ENCODE results near the gene ARPP21.
"Not testable (repeated sequence)": the region's sequence is repeated elsewhere in the genome, so short reads cannot be mapped to it uniquely, and the experiment has no call there.

Gene ARPP21

DNA sequence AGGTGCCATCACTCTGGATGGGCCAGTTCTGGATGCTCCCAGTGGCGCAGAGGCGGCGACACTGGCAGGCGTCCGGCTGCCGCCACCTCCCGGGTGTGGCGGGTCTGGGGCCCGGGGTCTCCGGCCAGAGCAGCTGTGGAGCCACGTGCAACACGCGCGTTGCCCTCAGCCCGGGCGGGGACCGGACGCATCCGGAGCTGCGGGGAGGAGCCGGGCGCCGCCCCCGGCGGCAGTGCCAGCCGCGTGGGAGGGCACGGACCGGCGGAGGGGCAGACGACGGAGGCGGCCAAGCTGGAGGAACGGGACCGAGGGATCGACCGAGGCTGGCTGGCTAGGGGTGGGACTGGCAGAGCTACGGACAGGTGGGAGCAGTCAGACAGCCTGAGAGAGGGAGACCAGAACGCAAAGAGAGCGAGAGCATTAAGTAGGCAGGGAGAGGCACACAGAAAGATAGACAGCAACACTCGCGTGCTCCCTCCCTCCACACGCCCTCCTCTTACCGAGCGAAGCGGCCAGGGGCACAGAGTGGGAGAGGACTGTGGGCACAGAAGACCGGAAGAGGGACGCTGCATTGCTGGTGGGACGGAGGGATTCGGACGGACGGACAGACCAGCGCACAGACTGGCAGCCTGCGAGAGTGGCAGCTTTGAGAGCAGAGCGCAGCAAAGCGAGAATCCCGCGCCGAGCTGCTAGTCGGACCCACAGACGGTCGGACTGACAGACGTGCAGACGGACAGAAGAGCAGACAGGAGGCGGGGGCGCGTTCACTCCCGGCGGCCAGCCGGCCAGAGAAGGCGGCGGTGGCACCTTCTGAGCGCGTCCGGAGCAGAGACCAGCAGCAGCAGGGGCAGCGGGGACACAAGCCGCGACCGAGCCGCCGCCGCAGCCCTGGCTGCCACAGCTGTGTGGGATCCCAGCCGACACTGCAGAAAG lies at the start of gene ARPP21:
ARPP21 (plus strand) TSS at position 272 of the 933 bp plus-strand sequence. CDS start 42,227 bp downstream, outside the sequence.
- no peak for DNase-seq

GRCh38 chr3:35592589-35593295 lies 46.6 kb upstream of the ARPP21 start:
- DNase-seq: no peak

GRCh38 chr3:35594739-35595138 lies 44.6 kb upstream of the ARPP21 start:
- no peak for DNase-seq

- DNase-seq: no peak
Measured at GRCh38 chr3:35596335-35596995, 42.9 kb upstream of the ARPP21 start.

DNA sequence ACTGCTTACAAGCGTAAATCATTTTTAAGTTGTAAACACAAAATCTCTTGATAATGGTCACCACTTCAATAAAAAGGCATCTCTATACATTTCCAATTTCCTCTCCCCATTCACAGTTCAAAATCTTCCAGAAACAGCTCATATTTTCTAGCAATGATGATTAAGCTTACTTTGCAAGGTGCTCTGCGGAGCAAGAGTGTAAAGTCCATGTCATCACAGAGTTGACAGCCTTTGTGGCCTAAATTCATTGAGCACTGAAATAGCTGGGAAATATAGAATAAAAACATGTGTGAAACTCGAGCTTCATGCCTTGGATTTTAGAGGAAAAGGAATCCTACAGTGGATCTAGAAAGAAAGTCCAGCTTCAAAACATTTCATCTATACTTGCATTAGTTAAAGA lies 41.8 kb upstream of the ARPP21 start:
- no peak for DNase-seq

DNA sequence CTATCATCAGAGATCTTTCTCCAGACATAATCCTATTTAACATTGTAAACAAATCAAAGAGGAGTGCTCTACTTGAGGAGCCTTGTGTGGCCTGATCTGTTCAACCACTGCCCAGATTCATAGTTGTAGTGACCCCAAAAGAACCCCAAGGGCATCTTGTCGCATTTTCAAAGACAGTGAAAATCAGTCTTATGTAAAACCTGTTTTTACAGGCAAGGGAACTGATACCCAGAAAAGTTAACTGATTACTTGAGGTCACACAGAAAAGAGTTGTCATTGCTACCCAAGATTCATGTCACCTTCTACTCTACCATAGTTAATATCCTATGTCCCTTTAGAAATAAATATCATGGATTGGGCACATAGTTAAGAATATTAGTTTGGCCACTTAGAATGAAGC lies 40.5 kb upstream of the ARPP21 start:
- no peak for DNase-seq

- no peak for DNase-seq
Measured at GRCh38 chr3:35601959-35602358, 37.4 kb upstream of the ARPP21 start.

DNA sequence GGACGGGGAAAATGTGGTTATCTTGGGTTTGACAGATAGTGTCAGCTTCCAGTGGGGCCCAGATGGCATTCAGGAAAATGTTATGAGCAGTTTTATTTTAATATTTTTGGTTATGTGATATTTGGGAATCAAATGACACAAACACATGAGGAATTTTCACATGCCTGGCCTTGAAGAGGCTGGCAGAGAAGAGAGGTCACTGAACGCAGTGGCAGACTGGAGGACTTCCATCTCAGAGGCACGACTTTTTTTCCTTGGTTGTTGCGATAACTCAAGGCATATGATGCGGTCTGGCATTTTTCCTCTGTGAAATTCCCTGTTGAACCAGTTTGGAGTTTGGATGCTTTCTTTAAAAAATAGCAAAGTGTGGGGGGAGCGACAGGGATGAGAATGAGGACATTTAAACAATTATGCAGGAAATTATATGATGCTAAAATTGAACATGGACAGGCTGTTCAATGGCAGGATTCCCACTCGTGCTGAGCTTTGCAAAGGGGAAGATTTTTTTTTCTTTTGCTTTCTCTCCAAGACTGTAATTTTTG lies 36.9 kb upstream of the ARPP21 start:
- DNase-seq: no peak

- DNase-seq: no peak
Measured at GRCh38 chr3:35616346-35616745, 23.0 kb upstream of the ARPP21 start.

- no peak for DNase-seq
Measured at GRCh38 chr3:35617370-35617769, 22.0 kb upstream of the ARPP21 start.

GRCh38 chr3:35620238-35620637 lies 19.1 kb upstream of the ARPP21 start:
- not testable (repeated sequence) for DNase-seq

GRCh38 chr3:35624698-35625097 lies 14.6 kb upstream of the ARPP21 start:
- no peak for DNase-seq

DNA sequence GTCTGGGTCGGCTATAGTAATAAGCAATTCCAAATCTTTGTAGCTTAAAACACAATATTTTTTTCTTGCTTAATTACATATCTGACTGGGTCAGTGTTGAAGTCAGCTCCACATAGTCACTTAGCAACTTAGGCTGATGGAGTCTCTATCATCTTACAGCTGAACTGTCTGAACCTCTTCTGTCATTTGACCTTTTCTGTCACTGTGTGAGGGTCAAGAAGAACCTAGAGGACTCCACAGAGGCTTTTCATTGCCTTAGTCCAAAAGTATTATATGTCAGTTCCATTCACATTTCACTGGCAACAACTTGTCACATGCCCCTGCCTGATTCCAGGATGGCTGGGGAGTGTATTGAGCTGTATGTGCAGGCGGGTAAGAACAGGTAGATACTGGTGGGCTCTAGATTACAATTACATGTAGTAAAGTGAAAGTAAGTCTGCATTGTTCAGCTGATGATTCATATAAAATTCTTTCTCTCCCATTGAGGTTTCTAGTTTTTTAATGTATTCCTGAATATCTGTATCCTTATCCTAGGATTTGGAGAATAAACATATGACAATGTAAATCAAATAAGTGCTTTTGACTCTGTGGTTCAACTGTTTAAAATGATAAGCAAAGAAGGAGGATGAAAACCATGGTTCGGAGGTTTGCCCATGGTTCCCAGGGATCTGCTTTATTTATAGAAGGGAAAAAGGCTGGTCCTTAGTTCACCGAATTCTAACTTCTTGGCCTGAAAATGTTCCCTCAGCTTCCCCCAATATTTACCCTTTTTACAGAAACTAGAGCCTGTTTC lies 5.8 kb upstream of the ARPP21 start:
- DNase-seq: no peak

GRCh38 chr3:35635407-35635806 lies 3.9 kb upstream of the ARPP21 start:
- DNase-seq: no peak

- DNase-seq: no peak
Measured at GRCh38 chr3:35635926-35636683, 3.2 kb upstream of the ARPP21 start.

- no peak for DNase-seq
Measured at GRCh38 chr3:35638251-35638979, 910 bp upstream of the ARPP21 start.

- DNase-seq: no peak
Measured at GRCh38 chr3:35638980-35639253, 408 bp upstream of the ARPP21 start.

- DNase-seq: no peak
Measured at GRCh38 chr3:35640190-35641165, 1.2 kb downstream of the ARPP21 start.

DNA sequence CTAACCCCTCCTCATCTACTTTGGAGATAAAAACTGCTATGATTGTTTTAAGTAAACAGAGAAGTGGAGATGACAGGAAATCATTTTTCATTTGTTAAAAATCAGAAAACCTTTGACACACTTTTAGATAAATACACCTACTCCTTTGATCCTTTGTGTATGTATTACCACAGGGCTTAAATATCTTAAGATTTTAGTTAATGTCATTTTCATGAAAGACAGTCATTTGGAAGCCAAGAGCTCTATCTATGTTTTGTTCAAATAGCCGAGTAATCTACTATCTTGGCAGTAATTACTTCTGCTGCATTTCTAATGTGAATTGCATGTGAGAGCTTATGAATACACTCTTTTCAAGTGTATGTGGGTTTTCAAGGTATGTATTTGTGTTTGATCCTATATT lies 2.0 kb downstream of the ARPP21 start:
- no peak for DNase-seq

Data from GF-D8 (cell line).